ENCODE measurements around the gene PGAM1.
A peak's percentile ranks its signal among the peaks of the same experiment; 100 is the strongest.
"Not testable (repeated sequence)": the region's sequence is repeated elsewhere in the genome, so short reads cannot be mapped to it uniquely, and the experiment has no call there.

PGAM1 gene

GRCh38 chr10:97425964-97426775, at the start of gene PGAM1:
TSS of gene PGAM1 (plus strand) at chr10:97426191. CDS start at chr10:97426308, 117 bp downstream.
- peak; percentile 92 for DNase-seq (ENCODE audit: low spot score)

- no peak for DNase-seq (ENCODE audit: low spot score)
These were observed 49.6 kb upstream of the PGAM1 start for GRCh38 chr10:97376413-97376812.

DNA sequence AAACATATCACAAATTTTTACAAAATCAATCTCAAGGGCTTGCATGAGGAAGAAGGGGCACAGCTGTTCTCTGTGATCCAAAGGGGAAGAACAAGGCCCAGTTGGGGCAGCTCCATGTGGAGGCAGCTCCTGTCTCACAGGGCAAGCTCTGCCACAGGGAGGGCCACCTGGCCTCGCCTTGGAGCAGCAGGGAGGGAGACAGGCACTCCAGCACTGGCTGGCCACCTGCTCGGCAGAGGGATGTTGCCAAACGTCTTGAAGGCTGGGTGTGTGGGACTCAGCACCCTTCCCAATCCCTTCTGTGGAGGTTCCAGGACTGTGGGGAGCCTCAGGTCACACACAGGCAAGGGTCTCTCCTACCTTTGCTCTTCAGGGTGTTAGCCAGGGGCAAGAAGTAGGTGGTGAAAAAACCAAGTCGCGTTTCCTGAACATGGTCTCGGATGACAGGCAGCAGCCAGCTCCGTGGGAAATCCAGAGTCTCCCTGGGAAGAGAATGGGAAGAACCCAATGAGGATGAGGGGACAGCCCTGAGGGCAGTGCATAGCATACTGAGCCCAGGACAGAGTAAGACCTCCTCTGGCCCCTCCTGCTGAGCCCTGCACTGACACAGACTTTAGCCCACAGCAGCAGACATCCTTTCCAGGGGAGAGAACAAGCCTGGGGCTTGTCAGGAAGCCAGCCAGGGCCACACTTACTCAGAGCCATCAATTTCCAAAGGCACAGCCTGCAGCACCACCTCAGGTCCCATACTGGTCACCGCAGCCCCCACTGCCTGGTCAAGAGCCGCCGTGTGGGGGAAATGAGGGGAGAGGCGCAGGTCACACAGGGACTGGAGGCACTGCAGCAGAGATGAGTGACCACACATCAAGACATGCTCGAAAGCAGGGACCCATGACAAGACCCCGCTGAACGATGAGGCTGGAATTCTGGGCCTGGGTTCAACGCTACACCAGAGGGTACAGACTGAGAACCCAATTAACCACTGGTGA, 46.8 kb upstream of the PGAM1 start:
- no peak for DNase-seq (ENCODE audit: low spot score)

DNA sequence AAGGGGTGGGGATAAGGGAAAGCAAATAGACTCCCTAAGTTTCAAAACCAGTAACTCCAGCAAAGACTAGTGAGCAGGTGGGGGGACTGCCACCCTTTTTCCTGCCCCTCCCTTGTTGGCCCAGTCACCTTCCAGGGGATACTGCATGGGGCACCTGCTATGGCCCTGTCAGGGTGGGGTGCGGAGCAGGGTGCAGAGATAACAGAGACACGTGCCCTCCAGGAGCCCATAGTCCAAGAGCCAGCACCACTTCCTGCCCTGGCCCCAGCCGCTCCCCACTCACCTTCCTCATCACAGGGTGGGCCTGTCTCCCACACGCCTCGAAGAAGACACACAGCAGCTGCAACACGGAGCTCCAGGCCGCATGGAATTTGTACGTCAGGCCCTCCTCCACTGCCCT, 45.5 kb upstream of the PGAM1 start:
- no peak for DNase-seq (ENCODE audit: low spot score)

GRCh38 chr10:97381626-97382025, 44.4 kb upstream of the PGAM1 start:
- DNase-seq (ENCODE audit: low spot score), result no peak

DNA sequence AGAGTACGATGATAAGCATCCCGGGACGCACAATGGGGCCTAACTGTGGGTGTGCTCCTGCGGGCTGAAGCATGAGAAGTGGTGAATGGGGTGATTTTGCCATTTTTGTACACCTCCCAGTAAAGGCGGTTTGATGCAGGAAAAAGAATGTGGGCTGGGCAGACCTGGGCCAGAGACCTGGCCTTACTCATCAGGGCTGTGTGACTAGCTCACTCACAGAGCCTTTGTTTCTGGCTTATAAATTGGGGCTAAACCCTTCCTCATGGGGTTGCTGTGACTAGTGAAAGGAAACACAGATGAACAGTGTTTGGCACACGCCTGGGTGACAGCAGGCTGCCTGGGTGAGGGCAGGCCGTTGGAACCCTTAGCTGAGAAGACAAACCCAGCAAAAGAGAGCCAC, 42.8 kb upstream of the PGAM1 start:
- DNase-seq (ENCODE audit: low spot score), result no peak

GRCh38 chr10:97384156-97384555, 41.8 kb upstream of the PGAM1 start:
- DNase-seq (ENCODE audit: low spot score), result no peak

- DNase-seq (ENCODE audit: low spot score), result no peak
These were observed 41.4 kb upstream of the PGAM1 start for GRCh38 chr10:97384641-97385040.

DNA sequence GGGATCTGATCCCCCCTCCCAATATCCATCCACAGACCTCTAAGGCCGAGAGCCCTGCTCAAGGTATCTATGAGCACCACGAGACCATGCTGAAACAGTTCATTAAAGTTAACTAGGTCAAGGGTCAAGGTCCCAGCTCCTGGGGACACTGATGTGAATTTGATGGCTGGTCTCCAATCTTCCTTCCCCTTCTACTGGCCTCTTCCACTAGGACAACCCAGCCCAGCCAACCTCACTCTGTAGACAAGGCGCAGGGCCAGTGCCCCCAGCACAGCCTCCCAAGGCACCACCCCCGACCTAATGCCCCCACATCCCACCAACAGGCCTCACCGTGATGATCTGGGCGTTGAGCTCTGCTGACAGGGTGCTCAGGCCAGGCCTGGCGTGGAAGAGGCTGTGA, 40.4 kb upstream of the PGAM1 start:
- DNase-seq (ENCODE audit: low spot score), result no peak

DNA sequence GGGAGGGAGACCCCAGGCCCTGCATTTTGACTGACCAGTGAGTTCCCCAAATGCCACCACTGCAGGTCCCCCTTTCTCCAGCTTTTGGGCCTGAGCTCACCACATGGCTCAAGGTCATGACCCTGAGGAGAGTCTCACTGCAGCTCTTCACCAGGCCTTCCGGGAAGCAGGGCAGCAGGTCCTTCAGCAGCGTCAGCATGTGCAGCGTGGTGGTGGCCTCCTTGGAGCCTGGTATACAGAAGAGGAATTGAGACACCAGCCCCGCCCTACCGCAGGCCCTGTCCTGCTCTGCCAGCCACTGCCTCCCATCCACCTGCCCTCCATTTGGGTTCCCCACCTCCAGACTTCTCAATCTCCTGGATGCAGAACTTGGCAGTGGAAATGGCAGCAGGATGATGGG, 37.8 kb upstream of the PGAM1 start:
- DNase-seq (ENCODE audit: low spot score), result no peak

GRCh38 chr10:97390091-97390490, 35.9 kb upstream of the PGAM1 start:
- DNase-seq (ENCODE audit: low spot score), result no peak

DNA sequence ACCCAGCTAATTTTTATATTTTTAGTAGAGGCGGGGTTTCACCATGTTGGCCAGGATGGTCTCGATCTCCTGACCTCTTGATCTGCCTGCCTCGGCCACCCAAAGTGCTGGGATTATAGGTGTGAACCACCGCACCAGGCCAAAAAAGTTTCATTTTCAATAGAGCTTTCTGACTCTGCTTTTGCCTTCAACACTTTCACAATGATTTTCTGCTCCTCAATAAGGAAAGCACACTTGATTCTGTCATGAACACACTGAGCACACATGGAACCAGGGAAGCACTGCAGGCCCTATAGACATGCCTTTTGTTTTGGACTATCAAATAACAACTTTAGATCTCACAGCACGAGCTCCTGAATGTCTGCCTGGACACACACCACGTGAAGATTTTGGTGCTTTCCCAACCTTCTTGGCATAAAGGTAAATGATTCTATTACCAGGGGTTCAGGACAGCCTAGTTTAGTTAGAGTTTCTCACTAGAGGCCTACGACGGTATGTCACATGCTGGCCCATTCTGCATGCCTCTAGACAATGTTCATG, 32.9 kb upstream of the PGAM1 start:
- DNase-seq (ENCODE audit: low spot score), result no peak

- no peak for DNase-seq (ENCODE audit: low spot score)
These were observed 29.9 kb upstream of the PGAM1 start for GRCh38 chr10:97396056-97396455.

GRCh38 chr10:97399843-97400545, 26.0 kb upstream of the PGAM1 start:
- DNase-seq (ENCODE audit: low spot score), result peak; percentile 71

DNA sequence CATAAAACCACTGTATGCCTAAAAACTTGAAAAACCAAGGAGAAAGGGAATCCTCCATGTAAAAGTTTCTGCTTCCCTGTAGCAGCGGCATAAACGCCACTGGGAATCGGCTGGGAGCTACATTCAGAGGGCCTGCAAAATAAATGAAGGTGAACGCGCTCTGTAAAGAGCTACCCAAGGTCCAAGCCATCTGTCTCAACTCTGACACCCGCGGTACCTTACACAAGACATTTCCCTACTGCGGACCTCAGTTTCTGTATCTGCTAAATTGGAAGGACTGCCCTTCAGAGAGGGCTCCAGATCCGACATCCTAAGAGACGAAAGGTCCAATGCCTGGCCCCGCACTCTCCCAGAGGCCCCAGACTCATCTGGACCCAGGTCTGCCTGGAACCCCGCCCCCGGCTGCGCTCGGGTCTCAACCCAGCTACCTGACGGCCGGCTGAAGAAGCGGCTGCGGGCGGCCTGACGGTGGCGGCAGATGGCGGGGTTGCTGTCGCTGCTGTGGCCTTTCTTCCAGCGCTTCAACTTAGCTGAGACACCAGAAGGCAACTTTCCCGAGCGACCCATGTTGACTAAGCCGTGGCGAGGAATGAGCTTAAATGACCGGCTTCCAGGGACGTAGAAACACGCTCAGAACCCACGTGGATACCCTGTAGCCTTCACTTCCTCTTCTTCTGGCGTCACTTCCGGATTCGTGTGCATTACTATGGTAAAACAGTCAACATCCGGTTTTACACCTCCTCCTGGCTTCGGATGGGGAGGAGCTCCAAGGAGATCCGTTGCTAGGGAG, 25.1 kb upstream of the PGAM1 start, which contains the start of gene RRP12:
TSS of gene RRP12 (minus strand) at position 676 of the 790 bp plus-strand sequence. CDS start at position 567, 109 bp downstream.
- peak; percentile 97 for DNase-seq (ENCODE audit: low spot score)

- DNase-seq (ENCODE audit: low spot score), result no peak
These were observed 24.5 kb upstream of the PGAM1 start for GRCh38 chr10:97401455-97401919.

DNA sequence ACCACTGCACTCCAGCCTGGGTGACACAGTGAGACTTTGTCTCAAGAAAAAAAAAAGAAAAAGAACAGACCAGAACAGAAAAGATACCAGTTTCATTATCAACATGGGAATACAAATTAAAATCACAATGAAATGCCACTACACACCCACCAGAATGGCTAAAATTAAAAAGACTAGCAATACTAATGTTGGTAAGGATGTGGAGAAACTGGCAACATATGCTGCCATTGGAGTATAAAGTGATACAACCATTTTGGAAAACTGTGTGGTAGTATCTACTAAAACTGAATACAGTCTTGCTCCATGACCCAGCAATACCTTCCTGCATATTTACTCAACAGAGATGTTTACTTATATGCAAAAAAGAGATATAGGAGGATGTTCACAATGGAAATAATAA, 21.9 kb upstream of the PGAM1 start:
- DNase-seq (ENCODE audit: low spot score), result no peak

DNA sequence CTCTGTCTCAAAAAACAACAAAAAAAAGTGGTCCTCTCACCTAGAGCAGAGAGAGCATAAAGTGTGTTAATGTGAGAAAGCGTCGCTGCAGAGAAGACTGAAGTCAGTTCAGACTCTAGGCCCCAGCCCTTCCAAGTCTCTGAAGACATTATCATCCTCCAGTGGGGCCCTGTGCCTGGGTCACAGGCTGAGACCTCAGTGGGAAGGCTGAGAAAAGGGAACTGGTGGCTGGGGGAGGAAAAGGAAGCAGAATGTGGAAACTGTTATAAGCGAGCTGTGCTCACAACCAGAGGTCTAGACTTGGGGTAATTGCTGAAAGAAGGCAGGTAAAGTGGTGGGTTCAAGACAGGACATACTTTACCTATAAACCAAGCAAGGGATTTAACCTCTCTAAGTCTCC, 19.9 kb upstream of the PGAM1 start:
- no peak for DNase-seq (ENCODE audit: low spot score)

DNA sequence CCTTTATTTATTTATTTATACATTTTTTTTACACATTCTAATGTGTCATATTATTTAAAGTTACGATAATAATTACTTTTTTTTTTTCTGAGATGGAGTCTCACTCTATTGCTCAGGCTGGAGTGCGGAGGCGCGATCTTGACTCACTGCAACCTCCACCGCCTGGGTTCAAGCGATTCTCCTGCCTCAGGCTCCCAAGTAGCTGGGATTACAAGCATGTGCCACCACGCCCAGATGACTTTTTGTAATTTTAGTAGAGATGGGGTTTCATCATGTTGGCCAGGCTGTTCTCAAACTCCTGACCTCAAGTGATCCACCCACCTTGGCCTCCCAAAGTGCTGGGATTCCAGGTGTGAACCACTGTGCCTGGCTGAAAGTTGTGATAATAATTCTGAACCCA, 19.5 kb upstream of the PGAM1 start:
- not testable (repeated sequence) for DNase-seq (ENCODE audit: low spot score)

GRCh38 chr10:97407211-97407951, 18.6 kb upstream of the PGAM1 start:
- peak; percentile 86 for DNase-seq (ENCODE audit: low spot score)

Data from SW480 (cell line).